ENCODE measurements around the gene SMIM7.
"Not testable (repeated sequence)": the region's sequence is repeated elsewhere in the genome, so short reads cannot be mapped to it uniquely, and the experiment has no call there.

The SMIM7 gene

GRCh38 chr19:16659832-16660708 lies at the start of gene SMIM7:
Gene SMIM7, minus strand, starts transcription at chr19:16660144. Its CDS starts 34 bp downstream, at chr19:16660110.
- DNase-seq (ENCODE audit: low spot score), result peak; percentile 97

- no peak for DNase-seq (ENCODE audit: low spot score)
Observed at GRCh38 chr19:16703677-16704076, 43.7 kb upstream of the SMIM7 start.

GRCh38 chr19:16702123-16702522 lies 42.2 kb upstream of the SMIM7 start:
- no peak for DNase-seq (ENCODE audit: low spot score)

GRCh38 chr19:16698914-16699313 lies 39.0 kb upstream of the SMIM7 start:
- DNase-seq (ENCODE audit: low spot score), result no peak

GRCh38 chr19:16688084-16688483 lies 28.1 kb upstream of the SMIM7 start:
- no peak for DNase-seq (ENCODE audit: low spot score)

- DNase-seq (ENCODE audit: low spot score), result no peak
Observed at GRCh38 chr19:16684216-16684615, 24.3 kb upstream of the SMIM7 start.

GRCh38 chr19:16682539-16682938 lies 22.6 kb upstream of the SMIM7 start:
- DNase-seq (ENCODE audit: low spot score), result no peak

GRCh38 chr19:16679811-16680210 lies 19.9 kb upstream of the SMIM7 start:
- no peak for DNase-seq (ENCODE audit: low spot score)

GRCh38 chr19:16678498-16678897 lies 18.6 kb upstream of the SMIM7 start:
- no peak for DNase-seq (ENCODE audit: low spot score)

GRCh38 chr19:16677055-16677454 lies 17.1 kb upstream of the SMIM7 start:
- DNase-seq (ENCODE audit: low spot score), result no peak

GRCh38 chr19:16676101-16676798 lies 16.3 kb upstream of the SMIM7 start:
- peak; percentile 39 for DNase-seq (ENCODE audit: low spot score)

- DNase-seq (ENCODE audit: low spot score), result not testable (repeated sequence)
Observed at GRCh38 chr19:16673839-16674238, 13.9 kb upstream of the SMIM7 start.

- no peak for DNase-seq (ENCODE audit: low spot score)
Observed at GRCh38 chr19:16673231-16673630, 13.3 kb upstream of the SMIM7 start.

GRCh38 chr19:16671652-16672274 lies 11.8 kb upstream of the SMIM7 start:
- no peak for DNase-seq (ENCODE audit: low spot score)

- no peak for DNase-seq (ENCODE audit: low spot score)
Observed at GRCh38 chr19:16670291-16670690, 10.3 kb upstream of the SMIM7 start.

GRCh38 chr19:16668702-16669101 lies 8.8 kb upstream of the SMIM7 start:
- not testable (repeated sequence) for DNase-seq (ENCODE audit: low spot score)

- no peak for DNase-seq (ENCODE audit: low spot score)
Observed at GRCh38 chr19:16668176-16668575, 8.2 kb upstream of the SMIM7 start.

- DNase-seq (ENCODE audit: low spot score), result peak; percentile 31
Observed at GRCh38 chr19:16661480-16662034, 1.6 kb upstream of the SMIM7 start.

GRCh38 chr19:16660763-16661479 lies 977 bp upstream of the SMIM7 start, which contains the start of gene TMEM38A:
Gene TMEM38A, plus strand, starts transcription at chr19:16661139. Its CDS starts 79 bp downstream, at chr19:16661218.
- peak; percentile 55 for DNase-seq (ENCODE audit: low spot score)

- DNase-seq (ENCODE audit: low spot score), result no peak
Observed at GRCh38 chr19:16659464-16659831, 496 bp downstream of the SMIM7 start.

- DNase-seq (ENCODE audit: low spot score), result no peak
Observed at GRCh38 chr19:16657384-16657783, 2.6 kb downstream of the SMIM7 start.

GRCh38 chr19:16655727-16656126 lies 4.2 kb downstream of the SMIM7 start:
- DNase-seq (ENCODE audit: low spot score), result no peak

All from HuH-7.5 (cell line).